HepG2 (cell line): Measurements from ENCODE around the gene TMEM131. TPM values are rescaled to one million over a fixed set of nuclear protein-coding genes. Genes with fewer than 3 reads are reported as not detected.

ENCODE experiments used
- ARNTL ChIP-seq: sonication (generic); formaldehyde crosslinking; IDR thresholded peaks from 2 replicates; pipeline ENCODE4 v1.4.0; 2020; ENCODE audit warnings: mild to moderate bottlenecking, missing genetic modification reagents
- ATM ChIP-seq: fragments of 450-650 bp; IDR thresholded peaks from 2 replicates; pipeline ENCODE4 v1.7.1; 2017; ENCODE audit warnings: mild to moderate bottlenecking, borderline replicate concordance
- ATRX ChIP-seq: sonication (generic); formaldehyde crosslinking; IDR thresholded peaks from 2 replicates; pipeline ENCODE4 v1.4.0; 2020; ENCODE audit warnings: missing genetic modification reagents, borderline replicate concordance
- HDAC1 ChIP-seq: sonication (generic); formaldehyde crosslinking; IDR thresholded peaks from 2 replicates; pipeline ENCODE4 v1.5.1; 2020; ENCODE audit warnings: mild to moderate bottlenecking, missing genetic modification reagents
- KLF6 ChIP-seq: IDR thresholded peaks from 2 replicates; pipeline ENCODE4 v1.8.0; 2016; ENCODE audit warnings: missing biosample characterization, missing genetic modification reagents
- NPAS2 ChIP-seq: sonication (generic); formaldehyde crosslinking; IDR thresholded peaks from 2 replicates; pipeline ENCODE4 v1.8.0; 2022; ENCODE audit warnings: mild to moderate bottlenecking, missing genetic modification reagents, borderline replicate concordance
- RARG ChIP-seq: sonication (generic); formaldehyde crosslinking; IDR thresholded peaks from 2 replicates; pipeline ENCODE4 v1.4.0; 2020; ENCODE audit warnings: low read depth, mild to moderate bottlenecking, missing genetic modification reagents
- TBX2 ChIP-seq: sonication (generic); formaldehyde crosslinking; IDR thresholded peaks from 2 replicates; pipeline ENCODE4 v1.5.0; 2020; ENCODE audit warnings: missing genetic modification reagents, mild to moderate bottlenecking, borderline replicate concordance
- ZFP90 ChIP-seq: sonication (generic); formaldehyde crosslinking; IDR thresholded peaks from 2 replicates; pipeline ENCODE4 v1.8.0; 2022; ENCODE audit warnings: missing genetic modification reagents, mild to moderate bottlenecking, inconsistent platforms, borderline replicate concordance
- ZNF121 ChIP-seq: sonication (generic); formaldehyde crosslinking; IDR thresholded peaks from 2 replicates; pipeline ENCODE4 v1.5.0; 2020; ENCODE audit warnings: mild to moderate bottlenecking, missing genetic modification reagents
- ZNF563 ChIP-seq: sonication (generic); formaldehyde crosslinking; IDR thresholded peaks from 2 replicates; pipeline ENCODE4 v1.8.0; 2022; ENCODE audit warnings: mild to moderate bottlenecking, moderate library complexity, missing genetic modification reagents
- ZNF724P ChIP-seq: sonication (generic); formaldehyde crosslinking; IDR thresholded peaks from 2 replicates; pipeline ENCODE4 v1.8.0; 2022; ENCODE audit warnings: missing genetic modification reagents, borderline replicate concordance
- polyA plus RNA-seq, 8 experiments: library from polyadenylated mRNA; depleted of rRNA in 3 of 8; stranded (reverse) in 7 of 8; unstranded in 1 of 8; fragments of >200 nt; fragmentation: Illumina TruSeq in 4 of 8; extraction: Trizol in 4 of 8; gene quantifications; 2 replicates each; pipeline versions ENCODE4 v1.2.1 to v1.2.3, GENCODE V29; 2011 to 2016; ENCODE audit warnings: low read depth in 4 of 8, missing spikeins in 1 of 8, mixed read lengths in 1 of 8; ENCODE audit not compliant: insufficient read depth in 1 of 8
- total RNA-seq, 5 experiments: library from RNA; depleted of rRNA; stranded (reverse); fragments of >200 nt; fragmentation: Illumina TruSeq; extraction: Trizol; gene quantifications; 2 replicates each; pipeline ENCODE4 v1.2.3, GENCODE V29; 2016; ENCODE audit warnings: low read depth in 1 of 5
- TF ChIP-seq, protein P1 (sequence below): sonication (generic); formaldehyde crosslinking; IDR thresholded peaks from 2 replicates; pipeline ENCODE4 v1.5.0; 2020; ENCODE audit warnings: mild to moderate bottlenecking, missing genetic modification reagents, borderline replicate concordance
- TF ChIP-seq, protein P2 (sequence below): sonication (generic); formaldehyde crosslinking; IDR thresholded peaks from 2 replicates; pipeline ENCODE4 v1.4.0; 2020; ENCODE audit warnings: missing genetic modification reagents, borderline replicate concordance
- TF ChIP-seq, protein P3 (sequence below): sonication (generic); formaldehyde crosslinking; conservative IDR thresholded peaks from 2 replicates; pipeline ENCODE4 v1.8.1; 2023; ENCODE audit warnings: missing genetic modification reagents
- TF ChIP-seq, protein P4 (sequence below): sonication (generic); formaldehyde crosslinking; IDR thresholded peaks from 2 replicates; pipeline ENCODE4 v1.5.1; 2020; ENCODE audit warnings: mild to moderate bottlenecking, missing genetic modification reagents, borderline replicate concordance

TMEM131 gene
- total and polyA plus RNA-seq, 2 of the 13 experiments (the other 11 are each of a cell fraction or from before 2014, with no cell fraction given), result 17.9 to 19.5 TPM

DNA sequence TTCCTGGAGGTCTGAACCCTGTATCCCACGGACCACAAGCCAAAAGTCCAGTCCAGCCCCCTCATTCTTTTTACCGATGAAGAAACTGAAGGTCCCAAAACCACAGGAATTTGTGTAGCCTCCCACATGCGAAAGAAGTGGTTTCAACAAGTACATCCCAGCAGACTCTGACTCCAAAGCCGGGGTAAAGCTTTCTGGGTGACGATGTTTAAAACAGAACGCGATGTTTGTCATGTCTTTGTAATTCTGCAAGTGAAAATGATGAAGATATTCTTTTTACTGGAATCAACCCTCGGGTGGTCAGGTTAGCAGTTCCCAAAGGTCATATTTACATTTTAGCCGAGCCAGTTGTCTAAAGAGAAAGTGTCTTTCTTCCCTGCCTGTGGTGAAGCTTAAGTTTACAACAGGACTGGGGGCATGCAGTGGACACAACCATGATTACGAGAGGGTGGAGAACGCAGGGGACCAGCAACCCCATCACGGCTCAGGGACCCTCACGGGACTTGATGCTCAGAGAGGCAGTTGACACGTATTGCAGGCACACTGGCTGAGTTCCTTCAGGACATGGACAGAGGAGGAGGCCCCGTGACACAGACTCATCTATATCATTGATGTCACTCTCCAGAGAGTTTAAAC, 17.8 kb upstream of the TMEM131 start (continued):
- TF ChIP-seq, protein P1, sequence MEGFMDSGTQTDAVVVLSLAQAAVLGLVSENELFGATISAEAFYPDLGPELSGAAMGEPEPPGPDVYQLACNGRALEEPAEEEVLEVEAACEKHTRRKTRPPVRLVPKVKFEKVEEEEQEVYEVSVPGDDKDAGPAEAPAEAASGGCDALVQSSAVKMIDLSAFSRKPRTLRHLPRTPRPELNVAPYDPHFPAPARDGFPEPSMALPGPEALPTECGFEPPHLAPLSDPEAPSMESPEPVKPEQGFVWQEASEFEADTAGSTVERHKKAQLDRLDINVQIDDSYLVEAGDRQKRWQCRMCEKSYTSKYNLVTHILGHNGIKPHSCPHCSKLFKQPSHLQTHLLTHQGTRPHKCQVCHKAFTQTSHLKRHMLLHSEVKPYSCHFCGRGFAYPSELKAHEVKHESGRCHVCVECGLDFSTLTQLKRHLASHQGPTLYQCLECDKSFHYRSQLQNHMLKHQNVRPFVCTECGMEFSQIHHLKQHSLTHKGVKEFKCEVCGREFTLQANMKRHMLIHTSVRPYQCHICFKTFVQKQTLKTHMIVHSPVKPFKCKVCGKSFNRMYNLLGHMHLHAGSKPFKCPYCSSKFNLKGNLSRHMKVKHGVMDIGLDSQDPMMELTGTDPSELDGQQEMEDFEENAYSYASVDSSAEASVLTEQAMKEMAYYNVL (CRISPR knock-in tag), result 0 out of 2 replicates have a peak, but pooled peaks have one; percentile 36
- TF ChIP-seq ZNF121, result peak; percentile 59; the same call in 1 of the 2 replicates
- TF ChIP-seq, protein P2, sequence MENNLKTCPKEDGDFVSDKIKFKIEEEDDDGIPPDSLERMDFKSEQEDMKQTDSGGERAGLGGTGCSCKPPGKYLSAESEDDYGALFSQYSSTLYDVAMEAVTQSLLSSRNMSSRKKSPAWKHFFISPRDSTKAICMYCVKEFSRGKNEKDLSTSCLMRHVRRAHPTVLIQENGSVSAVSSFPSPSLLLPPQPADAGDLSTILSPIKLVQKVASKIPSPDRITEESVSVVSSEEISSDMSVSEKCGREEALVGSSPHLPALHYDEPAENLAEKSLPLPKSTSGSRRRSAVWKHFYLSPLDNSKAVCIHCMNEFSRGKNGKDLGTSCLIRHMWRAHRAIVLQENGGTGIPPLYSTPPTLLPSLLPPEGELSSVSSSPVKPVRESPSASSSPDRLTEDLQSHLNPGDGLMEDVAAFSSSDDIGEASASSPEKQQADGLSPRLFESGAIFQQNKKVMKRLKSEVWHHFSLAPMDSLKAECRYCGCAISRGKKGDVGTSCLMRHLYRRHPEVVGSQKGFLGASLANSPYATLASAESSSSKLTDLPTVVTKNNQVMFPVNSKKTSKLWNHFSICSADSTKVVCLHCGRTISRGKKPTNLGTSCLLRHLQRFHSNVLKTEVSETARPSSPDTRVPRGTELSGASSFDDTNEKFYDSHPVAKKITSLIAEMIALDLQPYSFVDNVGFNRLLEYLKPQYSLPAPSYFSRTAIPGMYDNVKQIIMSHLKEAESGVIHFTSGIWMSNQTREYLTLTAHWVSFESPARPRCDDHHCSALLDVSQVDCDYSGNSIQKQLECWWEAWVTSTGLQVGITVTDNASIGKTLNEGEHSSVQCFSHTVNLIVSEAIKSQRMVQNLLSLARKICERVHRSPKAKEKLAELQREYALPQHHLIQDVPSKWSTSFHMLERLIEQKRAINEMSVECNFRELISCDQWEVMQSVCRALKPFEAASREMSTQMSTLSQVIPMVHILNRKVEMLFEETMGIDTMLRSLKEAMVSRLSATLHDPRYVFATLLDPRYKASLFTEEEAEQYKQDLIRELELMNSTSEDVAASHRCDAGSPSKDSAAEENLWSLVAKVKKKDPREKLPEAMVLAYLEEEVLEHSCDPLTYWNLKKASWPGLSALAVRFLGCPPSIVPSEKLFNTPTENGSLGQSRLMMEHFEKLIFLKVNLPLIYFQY (CRISPR knock-in tag), result no peak
- TF ChIP-seq ZNF724P (CRISPR knock-in tag), result no peak
- TF ChIP-seq, protein P3, sequence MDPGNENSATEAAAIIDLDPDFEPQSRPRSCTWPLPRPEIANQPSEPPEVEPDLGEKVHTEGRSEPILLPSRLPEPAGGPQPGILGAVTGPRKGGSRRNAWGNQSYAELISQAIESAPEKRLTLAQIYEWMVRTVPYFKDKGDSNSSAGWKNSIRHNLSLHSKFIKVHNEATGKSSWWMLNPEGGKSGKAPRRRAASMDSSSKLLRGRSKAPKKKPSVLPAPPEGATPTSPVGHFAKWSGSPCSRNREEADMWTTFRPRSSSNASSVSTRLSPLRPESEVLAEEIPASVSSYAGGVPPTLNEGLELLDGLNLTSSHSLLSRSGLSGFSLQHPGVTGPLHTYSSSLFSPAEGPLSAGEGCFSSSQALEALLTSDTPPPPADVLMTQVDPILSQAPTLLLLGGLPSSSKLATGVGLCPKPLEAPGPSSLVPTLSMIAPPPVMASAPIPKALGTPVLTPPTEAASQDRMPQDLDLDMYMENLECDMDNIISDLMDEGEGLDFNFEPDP, result 0 out of 2 replicates have a peak, but pooled peaks have one; percentile 69
- no peak for TF ChIP-seq KLF6 (CRISPR knock-in tag)
- TF ChIP-seq HDAC1 (CRISPR knock-in tag), result 0 out of 2 replicates have a peak, but pooled peaks have one; percentile 26
- no peak for TF ChIP-seq ZFP90
- TF ChIP-seq TBX2 (CRISPR knock-in tag), result peak; percentile 54; the same call in 1 of the 2 replicates
- TF ChIP-seq ATM, result no peak
- no peak for TF ChIP-seq ATRX (CRISPR knock-in tag)
- TF ChIP-seq ARNTL (CRISPR knock-in tag), result no peak
- TF ChIP-seq, protein P4, sequence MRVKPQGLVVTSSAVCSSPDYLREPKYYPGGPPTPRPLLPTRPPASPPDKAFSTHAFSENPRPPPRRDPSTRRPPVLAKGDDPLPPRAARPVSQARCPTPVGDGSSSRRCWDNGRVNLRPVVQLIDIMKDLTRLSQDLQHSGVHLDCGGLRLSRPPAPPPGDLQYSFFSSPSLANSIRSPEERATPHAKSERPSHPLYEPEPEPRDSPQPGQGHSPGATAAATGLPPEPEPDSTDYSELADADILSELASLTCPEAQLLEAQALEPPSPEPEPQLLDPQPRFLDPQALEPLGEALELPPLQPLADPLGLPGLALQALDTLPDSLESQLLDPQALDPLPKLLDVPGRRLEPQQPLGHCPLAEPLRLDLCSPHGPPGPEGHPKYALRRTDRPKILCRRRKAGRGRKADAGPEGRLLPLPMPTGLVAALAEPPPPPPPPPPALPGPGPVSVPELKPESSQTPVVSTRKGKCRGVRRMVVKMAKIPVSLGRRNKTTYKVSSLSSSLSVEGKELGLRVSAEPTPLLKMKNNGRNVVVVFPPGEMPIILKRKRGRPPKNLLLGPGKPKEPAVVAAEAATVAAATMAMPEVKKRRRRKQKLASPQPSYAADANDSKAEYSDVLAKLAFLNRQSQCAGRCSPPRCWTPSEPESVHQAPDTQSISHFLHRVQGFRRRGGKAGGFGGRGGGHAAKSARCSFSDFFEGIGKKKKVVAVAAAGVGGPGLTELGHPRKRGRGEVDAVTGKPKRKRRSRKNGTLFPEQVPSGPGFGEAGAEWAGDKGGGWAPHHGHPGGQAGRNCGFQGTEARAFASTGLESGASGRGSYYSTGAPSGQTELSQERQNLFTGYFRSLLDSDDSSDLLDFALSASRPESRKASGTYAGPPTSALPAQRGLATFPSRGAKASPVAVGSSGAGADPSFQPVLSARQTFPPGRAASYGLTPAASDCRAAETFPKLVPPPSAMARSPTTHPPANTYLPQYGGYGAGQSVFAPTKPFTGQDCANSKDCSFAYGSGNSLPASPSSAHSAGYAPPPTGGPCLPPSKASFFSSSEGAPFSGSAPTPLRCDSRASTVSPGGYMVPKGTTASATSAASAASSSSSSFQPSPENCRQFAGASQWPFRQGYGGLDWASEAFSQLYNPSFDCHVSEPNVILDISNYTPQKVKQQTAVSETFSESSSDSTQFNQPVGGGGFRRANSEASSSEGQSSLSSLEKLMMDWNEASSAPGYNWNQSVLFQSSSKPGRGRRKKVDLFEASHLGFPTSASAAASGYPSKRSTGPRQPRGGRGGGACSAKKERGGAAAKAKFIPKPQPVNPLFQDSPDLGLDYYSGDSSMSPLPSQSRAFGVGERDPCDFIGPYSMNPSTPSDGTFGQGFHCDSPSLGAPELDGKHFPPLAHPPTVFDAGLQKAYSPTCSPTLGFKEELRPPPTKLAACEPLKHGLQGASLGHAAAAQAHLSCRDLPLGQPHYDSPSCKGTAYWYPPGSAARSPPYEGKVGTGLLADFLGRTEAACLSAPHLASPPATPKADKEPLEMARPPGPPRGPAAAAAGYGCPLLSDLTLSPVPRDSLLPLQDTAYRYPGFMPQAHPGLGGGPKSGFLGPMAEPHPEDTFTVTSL, result peak; percentile 37; the same call in 1 of the 2 replicates
- no peak for TF ChIP-seq ZNF563 (CRISPR knock-in tag)
- TF ChIP-seq RARG (CRISPR knock-in tag), result no peak
- no peak for TF ChIP-seq NPAS2 (CRISPR knock-in tag)
